B cell (primary cell): ENCODE measurements around the gene FYB2. TPM values are rescaled to one million over a fixed set of nuclear protein-coding genes. Genes with fewer than 3 reads are reported as not detected.

ENCODE experiments used
- ATAC-seq: fragments of 200-7000 bp; cut with Tn5 transposase; one replicate; pipeline ENCODE4 v1.10.0; 2021; ENCODE audit warnings: low read depth, mild to moderate bottlenecking, moderate number of reproducible peaks, moderate library complexity
- CTCF ChIA-PET: fragments of 350-600 bp; sonication (Branson Sonifier 250); formaldehyde crosslinking; loops from one replicate; lab custom pipeline; 2021; ENCODE audit warnings: antibody characterized with exemption, inconsistent platforms; lab: Charles Lee
- POLR2A ChIA-PET: fragments of 350-600 bp; sonication (Branson Sonifier 250); formaldehyde crosslinking; loops from one replicate; lab custom pipeline; 2021; ENCODE audit warnings: antibody characterized with exemption; lab: Charles Lee
- DNase-seq: peaks from one replicate; pipeline ENCODE4 v3.0.0; 2013
- H2AFZ ChIP-seq: 2 replicates; pipeline ENCODE4 v1.6.1; 2012; ENCODE audit warnings: mild to moderate bottlenecking, low read depth, low read length; ENCODE audit not compliant: insufficient read depth, poor library complexity, severe bottlenecking
- H3K27ac ChIP-seq, 2 donors: 1 replicate in 1 of 2; 2 replicates in 1 of 2; pipeline ENCODE4 v1.5.1; 2012 to 2013; ENCODE audit warnings: low read length in 2 of 2, mild to moderate bottlenecking in 2 of 2, moderate library complexity in 1 of 2
- H3K27me3 ChIP-seq, 4 experiments: fragments of 200-600 bp in 1 of 4; sonication (generic) in 1 of 4; replicated peaks in 1 of 4; 1 replicate in 2 of 4; 2 replicates in 2 of 4; pipeline versions ENCODE4 v1.6.1 to v1.7.0; 2013 to 2016; ENCODE audit warnings: low read length in 3 of 4, mild to moderate bottlenecking in 2 of 4, mixed read lengths in 1 of 4, moderate library complexity in 1 of 4; ENCODE audit not compliant: insufficient read depth in 4 of 4, control insufficient read depth in 3 of 4; ENCODE audit errors: control extremely low read depth in 1 of 4
- H3K36me3 ChIP-seq, 2 experiments: replicated peaks in 1 of 2; 1 replicate in 1 of 2; 2 replicates in 1 of 2; pipeline versions ENCODE4 v1.6.1 to v1.7.1; 2013; ENCODE audit warnings: low read length in 1 of 2; ENCODE audit not compliant: insufficient read depth in 2 of 2, control insufficient read depth in 1 of 2; ENCODE audit errors: control extremely low read depth in 1 of 2, extremely low read depth in 1 of 2
- H3K4me1 ChIP-seq, 2 donors: fragments of 200-600 bp in 1 of 2; sonication (generic) in 1 of 2; 1 replicate in 1 of 2; 2 replicates in 1 of 2; pipeline versions ENCODE4 v1.5.1 to v1.6.1; 2013 to 2017; ENCODE audit warnings: low read length in 2 of 2; ENCODE audit not compliant: control insufficient read depth in 2 of 2, insufficient read depth in 2 of 2
- H3K4me2 ChIP-seq: replicated peaks from 2 replicates; pipeline ENCODE3; 2012; ENCODE audit warnings: mild to moderate bottlenecking, low read depth, low read length; ENCODE audit not compliant: poor library complexity, severe bottlenecking
- H3K4me3 ChIP-seq, 5 experiments: fragments of 200-600 bp in 1 of 5; sonication (generic) in 1 of 5; 1 replicate in 3 of 5; 2 replicates in 2 of 5; pipeline versions ENCODE4 v1.5.1 to v1.7.0; 2011 to 2016; ENCODE audit warnings: low read length in 4 of 5, mild to moderate bottlenecking in 4 of 5, low read depth in 2 of 5, control low read depth in 1 of 5, moderate library complexity in 1 of 5; ENCODE audit not compliant: insufficient read depth in 1 of 5; ENCODE audit errors: control extremely low read depth in 1 of 5, extremely low read depth in 1 of 5
- H3K79me2 ChIP-seq: fragments of 200-600 bp; sonication (generic); one replicate; pipeline ENCODE4 v1.6.0; 2016; ENCODE audit warnings: low read length; ENCODE audit not compliant: control insufficient read depth, insufficient read depth
- H3K9ac ChIP-seq: fragments of 200-600 bp; sonication (generic); 2 replicates; pipeline ENCODE4 v1.6.1; 2017; ENCODE audit warnings: mild to moderate bottlenecking, low read length, moderate library complexity
- H3K9me3 ChIP-seq, 3 donors: one replicate each; pipeline versions ENCODE4 v1.6.1 to v1.7.1; 2013; ENCODE audit warnings: low read length in 2 of 3; ENCODE audit not compliant: control insufficient read depth in 2 of 3, insufficient read depth in 1 of 3; ENCODE audit errors: control extremely low read depth in 1 of 3
- H4K20me1 ChIP-seq: 2 replicates; pipeline ENCODE4 v1.6.0; 2012; ENCODE audit warnings: mild to moderate bottlenecking, low read length; ENCODE audit not compliant: insufficient read depth, control insufficient read depth, poor library complexity, severe bottlenecking
- H3K27ac Mint-ChIP-seq: one replicate; pipeline ENCODE4 v1.8.0; 2021; ENCODE audit warnings: mixed read lengths
- H3K27me3 Mint-ChIP-seq: one replicate; pipeline ENCODE4 v1.8.0; 2021; ENCODE audit warnings: mixed read lengths
- H3K4me1 Mint-ChIP-seq: one replicate; pipeline ENCODE4 v1.8.0; 2021; ENCODE audit warnings: mixed read lengths
- H3K4me3 Mint-ChIP-seq: one replicate; pipeline ENCODE4 v1.8.0; 2021; ENCODE audit warnings: mixed read lengths
- H3K9me3 Mint-ChIP-seq: one replicate; pipeline ENCODE4 v1.8.0; 2022; ENCODE audit warnings: mixed read lengths; ENCODE audit not compliant: insufficient read depth
- CTCF ChIP-seq: fragments of 200-600 bp; IDR thresholded peaks from one replicate; pipeline ENCODE4 v1.8.0; 2022; ENCODE audit warnings: antibody characterized with exemption, mild to moderate bottlenecking
- EZH2 ChIP-seq: IDR thresholded peaks from 2 replicates; pipeline ENCODE4 v1.6.1; 2012; ENCODE audit warnings: borderline replicate concordance, low read depth, mild to moderate bottlenecking, moderate library complexity, low read length; ENCODE audit not compliant: insufficient read depth, poor library complexity, severe bottlenecking
- WGBS: methylation state at CpG from one replicate; pipeline ENCODE4 v1.1.5; 2013; ENCODE audit warnings: missing lambda C conversion rate; ENCODE audit not compliant: insufficient coverage; 5-methylcytosine and 5-hydroxymethylcytosine counted together
- intact Hi-C: fragments of 100-400 bp; cut with micrococcal nuclease; formaldehyde crosslinking; loops from one replicate; pipeline ENCODE4 v1.10.0; 2022
- polyA plus RNA-seq: library from polyadenylated mRNA; depleted of rRNA; stranded (reverse); fragments of >200 nt; gene quantifications from 2 replicates; pipeline ENCODE4 v1.2.3, GENCODE V29; 2012
- total RNA-seq, 2 donors: library from RNA; stranded (reverse); fragments of 120-200 nt in 1 of 2; gene quantifications; 1 replicate in 1 of 2; 2 replicates in 1 of 2; pipeline versions ENCODE4 v1.2.3 to v1.2.4, GENCODE V29; 2013 to 2022

The FYB2 gene
- total and polyA plus RNA-seq, 2 donors (not counting 1 experiment from before 2014, with no cell fraction given), result not detected

DNA sequence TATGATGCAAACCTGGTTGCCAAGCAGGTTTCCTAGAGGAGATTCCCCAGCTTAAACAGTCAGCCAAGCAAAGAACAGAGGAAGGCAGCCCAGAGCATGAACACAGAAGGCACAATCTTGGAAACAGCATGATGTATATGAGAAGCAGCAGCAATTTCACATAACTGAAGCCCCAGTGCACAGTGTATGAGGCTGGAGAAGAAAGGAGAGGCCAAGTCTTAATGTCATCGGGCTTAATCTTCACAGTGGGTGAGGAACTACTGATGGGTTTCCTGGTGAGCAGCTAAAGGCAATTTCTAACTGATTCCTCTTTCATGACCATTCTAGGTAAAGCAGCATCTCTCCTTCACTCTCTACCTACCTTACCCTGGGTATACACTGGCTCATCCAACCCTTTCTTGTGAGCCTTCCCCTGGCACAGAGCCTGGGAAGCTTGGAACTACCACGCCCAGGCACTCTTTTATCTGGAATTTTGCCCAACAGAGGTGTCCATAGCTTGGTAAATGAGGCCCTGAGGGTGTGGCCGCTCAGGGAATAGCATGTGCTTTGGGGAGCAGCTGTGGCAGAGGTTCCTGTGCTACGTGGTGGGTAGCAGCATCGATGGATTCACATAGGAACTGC is 22.0 kb downstream of the FYB2 start:
- H3K27me3 ChIP-seq, result peaks cover 0 to 1% (median 0%) of the 10 kb centered on the region in 4 experiments
- no peaks in the 10 kb centered on the region for H3K79me2 ChIP-seq
- H3K27ac Mint-ChIP-seq, result no peak overlapping the region
- H3K4me3 ChIP-seq, result no peak overlapping the region
- H3K9me3 ChIP-seq, result no peaks in the 10 kb centered on the region
- no peaks in the 10 kb centered on the region for H3K9me3 Mint-ChIP-seq
- no peak overlapping the region for H3K4me2 ChIP-seq
- peaks cover 22% of the 10 kb centered on the region for H3K27me3 Mint-ChIP-seq
- intact Hi-C loops, result no loop called here
- H3K9ac ChIP-seq, result no peak overlapping the region
- DNase-seq (no peak), ATAC-seq (no peak)
- H3K4me1 ChIP-seq, result no peaks in the 10 kb centered on the region
- 75% methylated on average over 4 of the region's 5 CpGs for WGBS
- H3K4me1 Mint-ChIP-seq, result no peaks in the 10 kb centered on the region
- ChIA-PET POLR2A (no interaction called here), CTCF (no interaction called here)
- no peak overlapping the region for H3K4me3 Mint-ChIP-seq
- no peaks in the 10 kb centered on the region for H3K36me3 ChIP-seq
- TF ChIP-seq CTCF (no peak), EZH2 (no peak)
- no peaks in the 10 kb centered on the region for H4K20me1 ChIP-seq
- no peak overlapping the region for H3K27ac ChIP-seq
- H2AFZ ChIP-seq, result no peak overlapping the region

DNA sequence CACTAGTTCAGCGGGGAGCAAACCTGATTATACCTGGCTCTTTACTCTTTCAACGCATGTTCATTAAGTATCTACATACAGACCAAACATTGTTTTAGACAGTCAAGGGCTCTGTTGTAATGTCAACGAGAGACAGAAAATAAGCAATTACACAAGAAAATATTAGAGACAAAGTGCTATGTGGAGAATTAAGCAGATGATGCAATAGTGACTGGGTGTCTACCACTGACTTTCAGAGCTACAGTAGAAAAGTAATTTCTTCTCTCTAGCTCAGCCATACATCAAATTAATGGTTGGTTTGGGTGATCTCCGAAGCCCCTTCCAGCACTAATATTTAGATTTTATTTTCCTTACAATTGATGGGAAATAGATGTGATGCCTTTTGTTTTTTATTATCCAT is 23.3 kb downstream of the FYB2 start:
- WGBS, result no CpG with 5 or more reads among the region's 4 CpGs
- Histone ChIP-seq H3K79me2 (no peaks in the 10 kb centered on the region), H3K4me3 (no peak overlapping the region), H3K9ac (no peak overlapping the region), H3K27me3 (no peaks in the 10 kb centered on the region), H3K27ac (no peak overlapping the region), H4K20me1 (no peaks in the 10 kb centered on the region), H3K36me3 (no peaks in the 10 kb centered on the region), H2AFZ (no peak overlapping the region), H3K9me3 (no peaks in the 10 kb centered on the region), H3K4me2 (no peak overlapping the region), H3K4me1 (no peaks in the 10 kb centered on the region)
- TF ChIP-seq CTCF (no peak), EZH2 (no peak)
- CTCF ChIA-PET, result no interaction called here
- Mint-ChIP-seq H3K4me1 (no peaks in the 10 kb centered on the region), H3K9me3 (no peaks in the 10 kb centered on the region), H3K27ac (no peak overlapping the region), H3K4me3 (no peak overlapping the region), H3K27me3 (peaks cover 23% of the 10 kb centered on the region)
- DNase-seq (no peak), ATAC-seq (no peak)
- intact Hi-C loops, result no loop called here
- POLR2A ChIA-PET, result no interaction called here
